ENCODE data around the gene ZFP28. TPM values are rescaled to one million over a fixed set of nuclear protein-coding genes. Genes with fewer than 3 reads are reported as not detected.

ZFP28 gene
- total RNA-seq, 1 donor from 2014 or later = 1.9 TPM

DNA sequence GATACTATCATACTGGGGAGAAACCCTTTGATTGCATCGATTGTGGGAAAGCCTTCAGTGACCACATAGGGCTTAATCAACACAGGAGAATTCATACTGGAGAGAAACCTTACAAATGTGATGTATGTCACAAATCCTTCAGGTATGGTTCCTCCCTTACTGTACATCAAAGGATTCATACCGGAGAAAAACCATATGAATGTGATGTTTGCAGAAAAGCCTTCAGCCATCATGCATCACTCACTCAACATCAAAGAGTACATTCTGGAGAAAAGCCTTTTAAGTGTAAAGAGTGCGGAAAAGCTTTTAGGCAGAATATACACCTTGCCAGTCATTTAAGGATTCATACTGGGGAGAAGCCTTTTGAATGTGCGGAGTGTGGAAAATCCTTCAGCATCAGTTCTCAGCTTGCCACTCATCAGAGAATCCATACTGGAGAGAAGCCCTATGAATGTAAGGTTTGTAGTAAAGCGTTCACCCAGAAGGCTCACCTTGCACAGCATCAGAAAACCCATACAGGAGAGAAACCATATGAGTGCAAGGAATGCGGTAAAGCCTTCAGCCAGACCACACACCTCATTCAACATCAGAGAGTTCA is 15.6 kb downstream of the ZFP28 start:
- no peak overlapping the region for H3K27ac Mint-ChIP-seq (ENCODE audit: unreplicated experiment)
- no peaks in the 10 kb centered on the region for H3K4me1 Mint-ChIP-seq (ENCODE audit: unreplicated experiment)
- TF ChIP-seq, protein P1, sequence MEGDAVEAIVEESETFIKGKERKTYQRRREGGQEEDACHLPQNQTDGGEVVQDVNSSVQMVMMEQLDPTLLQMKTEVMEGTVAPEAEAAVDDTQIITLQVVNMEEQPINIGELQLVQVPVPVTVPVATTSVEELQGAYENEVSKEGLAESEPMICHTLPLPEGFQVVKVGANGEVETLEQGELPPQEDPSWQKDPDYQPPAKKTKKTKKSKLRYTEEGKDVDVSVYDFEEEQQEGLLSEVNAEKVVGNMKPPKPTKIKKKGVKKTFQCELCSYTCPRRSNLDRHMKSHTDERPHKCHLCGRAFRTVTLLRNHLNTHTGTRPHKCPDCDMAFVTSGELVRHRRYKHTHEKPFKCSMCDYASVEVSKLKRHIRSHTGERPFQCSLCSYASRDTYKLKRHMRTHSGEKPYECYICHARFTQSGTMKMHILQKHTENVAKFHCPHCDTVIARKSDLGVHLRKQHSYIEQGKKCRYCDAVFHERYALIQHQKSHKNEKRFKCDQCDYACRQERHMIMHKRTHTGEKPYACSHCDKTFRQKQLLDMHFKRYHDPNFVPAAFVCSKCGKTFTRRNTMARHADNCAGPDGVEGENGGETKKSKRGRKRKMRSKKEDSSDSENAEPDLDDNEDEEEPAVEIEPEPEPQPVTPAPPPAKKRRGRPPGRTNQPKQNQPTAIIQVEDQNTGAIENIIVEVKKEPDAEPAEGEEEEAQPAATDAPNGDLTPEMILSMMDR (IDR thresholded peaks at IDR 0.05; ENCODE audit: unreplicated experiment) = no peak
- peak overlapping the region; percentile 68 for H3K4me3 Mint-ChIP-seq (ENCODE audit: unreplicated experiment)
- peaks cover 1% of the 10 kb centered on the region for H3K27me3 Mint-ChIP-seq (ENCODE audit: unreplicated experiment)
- no peak for DNase-seq (ENCODE audit: low spot score)
- peaks cover 41% of the 10 kb centered on the region for H3K36me3 Mint-ChIP-seq (ENCODE audit: low read depth, unreplicated experiment)
- H3K9me3 Mint-ChIP-seq (ENCODE audit: unreplicated experiment) = peaks cover 33% of the 10 kb centered on the region

DNA sequence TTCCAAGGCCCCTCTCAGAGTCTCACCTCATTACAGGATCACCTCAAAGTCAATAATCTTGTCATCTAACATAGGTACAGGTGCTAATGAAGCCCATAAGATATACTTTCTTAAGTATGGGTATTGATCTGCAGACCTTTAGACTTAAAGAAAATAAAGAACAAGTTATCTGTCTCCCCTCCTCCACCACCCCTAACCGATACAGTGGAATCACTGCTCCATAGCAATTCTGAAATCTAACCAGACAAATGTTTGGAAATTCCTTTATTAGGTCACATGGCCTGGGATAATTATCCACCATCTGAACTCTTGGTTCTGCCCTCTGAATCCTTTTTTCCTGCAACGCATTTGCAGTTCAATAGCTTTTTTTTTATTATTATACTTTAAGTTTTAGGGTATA is 24.0 kb downstream of the ZFP28 start:
- Mint-ChIP-seq H3K27ac (ENCODE audit: unreplicated experiment) (no peak overlapping the region), H3K9me3 (ENCODE audit: unreplicated experiment) (peaks cover 41% of the 10 kb centered on the region)

DNA sequence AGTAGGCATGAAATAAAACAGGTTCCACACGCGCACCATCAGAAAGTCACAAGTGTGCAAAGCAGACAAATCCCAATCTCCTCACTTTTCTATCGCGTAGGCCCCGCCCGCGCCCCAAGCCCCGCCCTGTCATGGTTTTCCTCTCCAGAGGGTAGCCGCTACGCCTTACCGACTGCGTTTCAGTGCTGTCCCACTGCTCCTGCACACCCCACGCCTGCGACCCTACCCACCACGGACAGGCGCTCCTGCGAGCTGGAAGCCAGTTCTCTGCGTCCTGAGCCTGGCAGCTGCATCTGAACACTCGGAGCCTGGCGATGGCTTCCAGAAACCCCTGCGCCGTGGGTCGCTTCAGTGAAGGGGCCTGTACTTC is 28.1 kb downstream of the ZFP28 start:
- DNase-seq (ENCODE audit: low spot score) = peak; percentile 30
- TF ChIP-seq, protein P1 (IDR thresholded peaks at IDR 0.05; ENCODE audit: unreplicated experiment) = no peak
- Mint-ChIP-seq H3K4me3 (ENCODE audit: unreplicated experiment) (peak overlapping the region; percentile 97), H3K36me3 (ENCODE audit: low read depth, unreplicated experiment) (peaks cover 76% of the 10 kb centered on the region), H3K4me1 (ENCODE audit: unreplicated experiment) (no peaks in the 10 kb centered on the region), H3K9me3 (ENCODE audit: unreplicated experiment) (peaks cover 51% of the 10 kb centered on the region), H3K27me3 (ENCODE audit: unreplicated experiment) (peaks cover 4% of the 10 kb centered on the region), H3K27ac (ENCODE audit: unreplicated experiment) (no peak overlapping the region)

More for the DNA sequence above, 24.0 kb downstream of the ZFP28 start:
- no peak for DNase-seq (ENCODE audit: low spot score)
- peaks cover 45% of the 10 kb centered on the region for H3K36me3 Mint-ChIP-seq (ENCODE audit: low read depth, unreplicated experiment)
- no peaks in the 10 kb centered on the region for H3K4me1 Mint-ChIP-seq (ENCODE audit: unreplicated experiment)
- H3K4me3 Mint-ChIP-seq (ENCODE audit: unreplicated experiment) = no peak overlapping the region
- H3K27me3 Mint-ChIP-seq (ENCODE audit: unreplicated experiment) = peaks cover 6% of the 10 kb centered on the region
- TF ChIP-seq, protein P1 (IDR thresholded peaks at IDR 0.05; ENCODE audit: unreplicated experiment) = no peak

DNA sequence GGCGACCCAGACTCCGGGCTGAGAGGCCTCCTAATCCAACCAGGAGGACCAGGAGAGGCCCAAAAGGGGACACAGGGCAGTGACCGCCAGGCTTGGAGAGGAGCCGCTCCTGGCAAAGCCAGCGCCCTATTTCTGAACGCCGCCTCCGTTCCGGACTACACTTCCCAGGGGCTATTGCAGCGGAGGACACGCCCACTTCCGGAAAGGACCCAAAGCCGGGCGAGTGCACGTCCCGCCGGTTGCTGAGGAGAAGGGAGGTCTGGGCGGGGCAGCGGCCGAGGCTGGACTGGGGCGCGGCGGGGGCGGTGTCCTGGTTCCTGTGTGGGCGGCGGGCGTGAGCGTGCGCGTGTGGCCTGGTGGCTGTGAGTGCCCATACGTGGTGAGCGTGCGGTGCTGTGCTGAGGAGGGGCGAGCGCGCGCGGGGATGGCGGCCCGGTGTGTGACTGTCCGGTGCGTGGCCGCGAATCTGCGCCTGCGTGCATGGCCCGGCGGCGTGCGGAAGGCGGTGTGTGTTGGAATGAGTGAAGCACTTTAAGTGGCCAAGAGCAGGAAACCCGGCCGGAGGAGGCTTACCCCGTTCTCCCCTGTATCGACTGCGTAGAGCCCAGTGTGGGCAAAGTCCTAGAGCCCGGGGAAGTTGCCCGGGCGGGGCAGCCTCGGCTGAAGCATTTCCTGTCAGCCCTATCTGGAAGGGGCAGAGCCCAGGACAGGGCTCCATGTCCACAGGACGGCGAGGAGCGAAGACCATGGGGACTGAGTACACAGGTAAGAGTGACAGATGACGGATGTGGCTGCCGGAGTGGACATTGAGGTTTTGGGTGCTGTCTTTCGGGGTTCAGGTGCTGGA is 28.7 kb downstream of the ZFP28 start, which contains the start of gene ZNF470:
Gene ZNF470 (plus strand): TSS at position 195 of the 847 bp plus-strand sequence. CDS start 2,844 bp downstream, outside the sequence.
- Mint-ChIP-seq H3K27ac (ENCODE audit: unreplicated experiment) (peak within 1 kb of the TSS; percentile 57), H3K4me1 (ENCODE audit: unreplicated experiment) (no peaks in the 10 kb centered on the region), H3K4me3 (ENCODE audit: unreplicated experiment) (peak within 1 kb of the TSS; percentile 97), H3K9me3 (ENCODE audit: unreplicated experiment) (peaks cover 52% of the 10 kb centered on the region), H3K36me3 (ENCODE audit: low read depth, unreplicated experiment) (peaks cover 76% of the 10 kb centered on the region), H3K27me3 (ENCODE audit: unreplicated experiment) (peaks cover 4% of the 10 kb centered on the region)
- peak; percentile 86 for DNase-seq (ENCODE audit: low spot score)
- TF ChIP-seq, protein P1 (IDR thresholded peaks at IDR 0.05; ENCODE audit: unreplicated experiment) = no peak

DNA sequence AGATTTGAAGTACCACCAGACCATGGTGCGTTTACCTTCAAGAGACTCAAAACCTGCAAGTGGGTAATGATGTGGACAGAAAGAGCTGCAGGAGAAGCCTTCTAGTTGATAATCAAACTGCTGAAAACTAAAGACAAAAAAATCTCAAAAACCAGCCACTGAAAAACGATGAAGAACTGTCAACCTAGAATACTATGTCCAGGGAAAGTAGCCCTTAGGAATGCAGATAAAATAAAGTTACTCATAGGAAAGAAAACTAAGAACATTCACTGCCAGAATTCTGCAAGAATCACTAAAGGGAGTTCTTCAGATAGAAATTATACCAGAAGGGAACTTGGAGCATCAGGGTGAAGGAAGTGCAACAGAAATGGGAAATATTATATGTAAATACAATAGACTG is 33.8 kb downstream of the ZFP28 start:
- peaks cover 95% of the 10 kb centered on the region for H3K36me3 Mint-ChIP-seq (ENCODE audit: low read depth, unreplicated experiment)
- no peak for DNase-seq (ENCODE audit: low spot score)
- H3K4me1 Mint-ChIP-seq (ENCODE audit: unreplicated experiment) = no peaks in the 10 kb centered on the region
- peak overlapping the region; percentile 62 for H3K4me3 Mint-ChIP-seq (ENCODE audit: unreplicated experiment)
- H3K9me3 Mint-ChIP-seq (ENCODE audit: unreplicated experiment) = peaks cover 64% of the 10 kb centered on the region
- H3K27me3 Mint-ChIP-seq (ENCODE audit: unreplicated experiment) = peaks cover 6% of the 10 kb centered on the region
- TF ChIP-seq, protein P1 (IDR thresholded peaks at IDR 0.05; ENCODE audit: unreplicated experiment) = no peak
- H3K27ac Mint-ChIP-seq (ENCODE audit: unreplicated experiment) = no peak overlapping the region
